ENCODE results near the gene CCR6. TPM values are rescaled to one million over a fixed set of nuclear protein-coding genes. Genes with fewer than 3 reads are reported as not detected.

CCR6 gene
- total RNA-seq, 1 experiment from 2014 or later = not detected

GRCh38 chr6:167148021-167148420 lies 25.1 kb downstream of the CCR6 start:
- H2BK120ac ChIP-seq (ENCODE audit: low read depth, low read length, poor library complexity, severe bottlenecking) = no peak overlapping the region
- no peak overlapping the region for H3K9ac ChIP-seq (ENCODE audit: extremely low read depth, insufficient read length, low read length)
- H2BK15ac ChIP-seq (ENCODE audit: low read depth, low read length) = no peak overlapping the region
- H3K79me2 ChIP-seq (ENCODE audit: insufficient read depth, low read length) = no peaks in the 10 kb centered on the region
- no peak overlapping the region for H3K23ac ChIP-seq (ENCODE audit: insufficient read length, low read depth, low read length)
- no peak overlapping the region for H3K18ac ChIP-seq (ENCODE audit: insufficient read length, low read depth, low read length)
- no peak overlapping the region for H4K5ac ChIP-seq (ENCODE audit: insufficient read length, low read depth, low read length)
- no peak overlapping the region for H3K14ac ChIP-seq (ENCODE audit: insufficient read depth, low read length)
- H3K4ac ChIP-seq (ENCODE audit: low read depth, low read length) = no peak overlapping the region
- Mint-ChIP-seq H3K4me1 (peaks cover 41 to 56% of the 10 kb centered on the region in 2 experiments), H3K36me3 (ENCODE audit: insufficient read depth in 1 of 3, low read depth in 3 of 3) (peaks cover 5 to 31% (median 15%) of the 10 kb centered on the region in 3 experiments; a peak in 5 of 7 replicates), H3K27ac (no peak overlapping the region), H3K27me3 (ENCODE audit: low read depth) (peaks cover 29% of the 10 kb centered on the region), H3K4me3 (0 out of 5 replicates have a peak overlapping the region, but pooled peaks of 1 of the 2 experiments have one; percentile 31), H3K9me3 (peaks cover 17 to 19% of the 10 kb centered on the region in 2 experiments)
- H2BK5ac ChIP-seq (ENCODE audit: insufficient read length, low read length) = no peak overlapping the region
- no peak overlapping the region for H3K4me2 ChIP-seq (ENCODE audit: insufficient read depth, insufficient read length, low read length)
- no peak overlapping the region for H2BK12ac ChIP-seq (ENCODE audit: insufficient read length, low read depth, low read length)
- no peak overlapping the region for H3K56ac ChIP-seq (ENCODE audit: insufficient read length, low read depth, low read length)
- H3K23me2 ChIP-seq (ENCODE audit: insufficient read length, low read depth, low read length, poor library complexity, severe bottlenecking) = no peaks in the 10 kb centered on the region
- no peak overlapping the region for H3T11ph ChIP-seq (ENCODE audit: low read length)
- no peak for DNase-seq
- H3K9me3 ChIP-seq (ENCODE audit: control insufficient read depth, low read depth, low read length) = no peaks in the 10 kb centered on the region
- no peak overlapping the region for H3K27ac ChIP-seq (ENCODE audit: insufficient read length, low read depth, low read length)
- no peaks in the 10 kb centered on the region for H3K79me1 ChIP-seq (ENCODE audit: insufficient read depth, low read depth, low read length, poor library complexity, severe bottlenecking)
- peaks cover 14% of the 10 kb centered on the region for H3K4me1 ChIP-seq (ENCODE audit: insufficient read depth, low read length)
- no peak overlapping the region for H2BK20ac ChIP-seq (ENCODE audit: low read depth, low read length, poor library complexity, severe bottlenecking)
- no peaks in the 10 kb centered on the region; the same call in 1 of the 2 replicates for H3K27me3 ChIP-seq (ENCODE audit: insufficient read depth, low read length)
- no peak overlapping the region for H2AK5ac ChIP-seq (ENCODE audit: insufficient read length, low read length)
- no peaks in the 10 kb centered on the region for H4K20me1 ChIP-seq (ENCODE audit: control insufficient read depth, insufficient read depth, insufficient read length)
- TF ChIP-seq CTCF (conservative IDR thresholded peaks at IDR 0.05) = no peak
- no peak overlapping the region for H4K8ac ChIP-seq (replicated peaks; ENCODE audit: insufficient read length, low read depth, low read length)
- H2AFZ ChIP-seq (ENCODE audit: low read length) = no peak overlapping the region
- H4K91ac ChIP-seq (ENCODE audit: insufficient read length, low read depth, low read length) = no peak overlapping the region
